ENCODE measurements around the gene ASB1.

DNA sequence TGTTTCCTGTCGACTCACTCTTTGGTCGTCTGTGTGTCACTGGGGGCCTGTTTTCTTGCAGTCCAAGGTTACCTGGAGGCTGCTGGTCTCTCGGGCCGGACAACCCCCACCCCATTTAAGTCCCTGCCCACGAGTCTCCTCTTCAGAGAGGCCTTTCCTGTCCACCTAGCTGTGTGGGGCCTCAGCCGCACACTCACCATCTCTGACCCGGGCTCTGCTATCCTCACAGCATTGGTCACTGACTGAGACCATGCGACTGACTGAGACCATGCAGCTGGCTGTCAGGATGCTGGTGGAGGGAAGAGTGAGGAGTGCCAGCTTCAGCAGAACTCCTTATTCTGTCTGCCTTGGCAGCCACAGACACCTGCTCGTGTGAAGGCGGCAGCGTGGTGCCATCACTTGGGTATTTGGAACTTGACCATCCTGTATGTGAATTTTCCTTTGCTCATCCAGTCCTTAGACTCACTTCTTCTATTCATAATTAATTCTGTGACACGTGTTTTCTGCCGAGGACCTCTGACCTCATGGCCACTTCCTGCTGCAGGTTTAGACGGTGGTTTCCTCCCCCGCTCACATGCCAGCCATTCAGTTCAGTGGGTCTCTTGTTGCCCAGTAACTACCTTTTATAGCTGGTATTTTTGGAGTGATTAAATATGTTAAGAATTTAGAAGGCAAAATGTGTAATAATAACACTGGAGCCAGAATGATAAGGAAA is 47.5 kb upstream of the ASB1 start:
- TF ChIP-seq ZNF426 (tag by site-specific recombination; IDR thresholded peaks at IDR 0.05): no peak
- no peak for TF ChIP-seq ZSCAN30 (tag by site-specific recombination; IDR thresholded peaks at IDR 0.05)
- no peak for TF ChIP-seq ZNF433 (tag by site-specific recombination; IDR thresholded peaks at IDR 0.05; ENCODE audit: low read depth)
- TF ChIP-seq, protein P1, sequence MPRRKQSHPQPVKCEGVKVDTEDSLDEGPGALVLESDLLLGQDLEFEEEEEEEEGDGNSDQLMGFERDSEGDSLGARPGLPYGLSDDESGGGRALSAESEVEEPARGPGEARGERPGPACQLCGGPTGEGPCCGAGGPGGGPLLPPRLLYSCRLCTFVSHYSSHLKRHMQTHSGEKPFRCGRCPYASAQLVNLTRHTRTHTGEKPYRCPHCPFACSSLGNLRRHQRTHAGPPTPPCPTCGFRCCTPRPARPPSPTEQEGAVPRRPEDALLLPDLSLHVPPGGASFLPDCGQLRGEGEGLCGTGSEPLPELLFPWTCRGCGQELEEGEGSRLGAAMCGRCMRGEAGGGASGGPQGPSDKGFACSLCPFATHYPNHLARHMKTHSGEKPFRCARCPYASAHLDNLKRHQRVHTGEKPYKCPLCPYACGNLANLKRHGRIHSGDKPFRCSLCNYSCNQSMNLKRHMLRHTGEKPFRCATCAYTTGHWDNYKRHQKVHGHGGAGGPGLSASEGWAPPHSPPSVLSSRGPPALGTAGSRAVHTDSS (tag by site-specific recombination; IDR thresholded peaks at IDR 0.05): no peak
- TF ChIP-seq MEIS1 (CRISPR knock-in tag; IDR thresholded peaks at IDR 0.05; ENCODE audit: borderline replicate concordance): no peak
- no peak for TF ChIP-seq ZNF423 (tag by site-specific recombination; IDR thresholded peaks at IDR 0.05)
- TF ChIP-seq ZNF544 (tag by site-specific recombination; IDR thresholded peaks at IDR 0.05): no peak
- TF ChIP-seq, protein P2, sequence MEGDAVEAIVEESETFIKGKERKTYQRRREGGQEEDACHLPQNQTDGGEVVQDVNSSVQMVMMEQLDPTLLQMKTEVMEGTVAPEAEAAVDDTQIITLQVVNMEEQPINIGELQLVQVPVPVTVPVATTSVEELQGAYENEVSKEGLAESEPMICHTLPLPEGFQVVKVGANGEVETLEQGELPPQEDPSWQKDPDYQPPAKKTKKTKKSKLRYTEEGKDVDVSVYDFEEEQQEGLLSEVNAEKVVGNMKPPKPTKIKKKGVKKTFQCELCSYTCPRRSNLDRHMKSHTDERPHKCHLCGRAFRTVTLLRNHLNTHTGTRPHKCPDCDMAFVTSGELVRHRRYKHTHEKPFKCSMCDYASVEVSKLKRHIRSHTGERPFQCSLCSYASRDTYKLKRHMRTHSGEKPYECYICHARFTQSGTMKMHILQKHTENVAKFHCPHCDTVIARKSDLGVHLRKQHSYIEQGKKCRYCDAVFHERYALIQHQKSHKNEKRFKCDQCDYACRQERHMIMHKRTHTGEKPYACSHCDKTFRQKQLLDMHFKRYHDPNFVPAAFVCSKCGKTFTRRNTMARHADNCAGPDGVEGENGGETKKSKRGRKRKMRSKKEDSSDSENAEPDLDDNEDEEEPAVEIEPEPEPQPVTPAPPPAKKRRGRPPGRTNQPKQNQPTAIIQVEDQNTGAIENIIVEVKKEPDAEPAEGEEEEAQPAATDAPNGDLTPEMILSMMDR (tag by site-specific recombination; IDR thresholded peaks at IDR 0.05): no peak
- TF ChIP-seq ZBTB20 (tag by site-specific recombination; IDR thresholded peaks at IDR 0.05): no peak
- TF ChIP-seq, protein P3, sequence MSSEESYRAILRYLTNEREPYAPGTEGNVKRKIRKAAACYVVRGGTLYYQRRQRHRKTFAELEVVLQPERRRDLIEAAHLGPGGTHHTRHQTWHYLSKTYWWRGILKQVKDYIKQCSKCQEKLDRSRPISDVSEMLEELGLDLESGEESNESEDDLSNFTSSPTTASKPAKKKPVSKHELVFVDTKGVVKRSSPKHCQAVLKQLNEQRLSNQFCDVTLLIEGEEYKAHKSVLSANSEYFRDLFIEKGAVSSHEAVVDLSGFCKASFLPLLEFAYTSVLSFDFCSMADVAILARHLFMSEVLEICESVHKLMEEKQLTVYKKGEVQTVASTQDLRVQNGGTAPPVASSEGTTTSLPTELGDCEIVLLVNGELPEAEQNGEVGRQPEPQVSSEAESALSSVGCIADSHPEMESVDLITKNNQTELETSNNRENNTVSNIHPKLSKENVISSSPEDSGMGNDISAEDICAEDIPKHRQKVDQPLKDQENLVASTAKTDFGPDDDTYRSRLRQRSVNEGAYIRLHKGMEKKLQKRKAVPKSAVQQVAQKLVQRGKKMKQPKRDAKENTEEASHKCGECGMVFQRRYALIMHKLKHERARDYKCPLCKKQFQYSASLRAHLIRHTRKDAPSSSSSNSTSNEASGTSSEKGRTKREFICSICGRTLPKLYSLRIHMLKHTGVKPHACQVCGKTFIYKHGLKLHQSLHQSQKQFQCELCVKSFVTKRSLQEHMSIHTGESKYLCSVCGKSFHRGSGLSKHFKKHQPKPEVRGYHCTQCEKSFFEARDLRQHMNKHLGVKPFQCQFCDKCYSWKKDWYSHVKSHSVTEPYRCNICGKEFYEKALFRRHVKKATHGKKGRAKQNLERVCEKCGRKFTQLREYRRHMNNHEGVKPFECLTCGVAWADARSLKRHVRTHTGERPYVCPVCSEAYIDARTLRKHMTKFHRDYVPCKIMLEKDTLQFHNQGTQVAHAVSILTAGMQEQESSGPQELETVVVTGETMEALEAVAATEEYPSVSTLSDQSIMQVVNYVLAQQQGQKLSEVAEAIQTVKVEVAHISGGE (tag by site-specific recombination; conservative IDR thresholded peaks at IDR 0.05; ENCODE audit: low read depth): no peak

Measured in HEK293 (cell line).